NCI-H748 (cell line): Measurements from ENCODE around the gene SH3BP2.

Source experiments
- DNase-seq: peaks from one replicate; lab custom pipeline; 2025; ENCODE audit not compliant: unreplicated experiment; lab: John Stamatoyannopoulos, UW

The SH3BP2 gene

DNA sequence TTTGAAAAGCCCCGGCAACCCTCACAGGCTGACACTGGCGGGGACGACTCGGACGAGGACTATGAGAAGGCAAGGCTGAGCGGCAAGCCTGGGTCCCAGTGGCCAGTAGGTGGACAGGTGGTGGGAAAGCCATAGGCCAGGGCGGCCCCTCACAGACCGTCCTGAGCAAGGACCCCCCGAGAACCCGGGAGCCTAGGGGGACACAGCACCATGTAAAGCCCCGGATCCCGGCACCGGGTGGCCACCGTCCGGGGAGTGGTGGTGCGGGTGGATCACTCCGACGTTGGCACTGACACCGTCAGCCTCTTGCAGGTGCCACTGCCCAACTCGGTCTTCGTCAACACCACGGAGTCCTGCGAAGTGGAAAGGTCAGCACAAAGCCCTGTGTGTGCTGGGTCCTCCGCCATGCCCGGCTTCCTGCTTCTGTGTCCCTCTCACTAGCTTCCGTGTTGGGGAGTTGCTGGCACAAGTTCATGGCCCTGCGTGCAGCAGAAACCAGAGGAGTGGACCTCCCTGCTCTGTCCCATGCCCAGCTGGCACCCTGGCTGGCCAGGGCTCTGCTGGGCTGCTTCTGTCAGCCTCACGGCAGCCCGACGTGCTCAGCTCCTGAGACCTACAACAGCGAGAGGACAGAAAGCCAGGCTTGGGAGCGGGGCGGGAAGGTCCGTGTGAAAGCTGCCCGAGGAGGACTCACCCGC lies 38.9 kb downstream of the SH3BP2 start:
- DNase-seq: no peak

- no peak for DNase-seq
Observed at GRCh38 chr4:2832309-2832980, 39.6 kb downstream of the SH3BP2 start.

GRCh38 chr4:2832981-2833670 lies 40.2 kb downstream of the SH3BP2 start:
- no peak for DNase-seq

GRCh38 chr4:2833671-2834000 lies 40.8 kb downstream of the SH3BP2 start:
- DNase-seq: no peak

- no peak for DNase-seq
Observed at GRCh38 chr4:2834001-2834921, 41.4 kb downstream of the SH3BP2 start.

DNA sequence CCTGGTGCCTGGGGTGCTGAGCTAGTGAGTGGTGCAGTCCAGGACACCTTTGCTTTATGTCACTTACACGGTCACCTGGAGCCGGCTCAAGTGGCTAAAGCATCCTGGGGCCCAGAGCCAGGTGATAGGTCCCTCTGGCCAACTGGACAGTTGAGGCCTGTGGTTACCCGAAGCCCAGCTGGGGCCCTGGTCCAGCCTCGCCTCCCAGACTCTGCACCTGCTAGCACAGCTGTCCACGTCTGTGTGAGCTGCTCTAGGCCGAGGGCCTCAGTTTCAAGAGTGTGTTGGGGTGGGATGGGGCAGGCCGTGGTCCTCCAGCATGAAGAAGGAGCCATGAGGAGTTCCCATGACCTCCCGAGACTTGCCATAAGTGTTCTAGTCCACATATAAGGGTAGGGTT lies 43.1 kb downstream of the SH3BP2 start:
- no peak for DNase-seq

DNA sequence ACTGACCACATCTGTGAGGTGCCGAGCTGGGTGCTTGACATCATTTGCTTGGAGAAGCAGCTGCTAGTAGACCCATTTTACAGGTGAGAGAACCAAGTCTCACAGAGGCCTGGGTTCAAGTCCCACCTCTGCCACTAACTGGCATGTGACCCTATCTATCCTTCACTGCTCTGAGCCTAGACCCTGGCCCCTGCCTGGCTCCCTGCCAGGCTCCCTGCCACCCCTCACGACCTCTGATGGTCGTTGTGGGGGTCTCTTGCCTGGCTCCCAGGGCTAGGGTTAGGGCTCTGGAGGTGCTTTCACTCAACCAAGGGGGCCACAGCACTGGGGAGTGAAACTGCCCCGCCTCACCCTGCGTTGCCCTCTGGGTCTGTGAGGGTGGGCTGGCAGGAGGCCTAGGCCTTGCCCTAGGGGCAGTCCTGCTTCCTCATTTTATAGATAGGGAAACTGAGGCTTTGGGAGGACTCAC lies 43.5 kb downstream of the SH3BP2 start:
- DNase-seq: no peak

DNA sequence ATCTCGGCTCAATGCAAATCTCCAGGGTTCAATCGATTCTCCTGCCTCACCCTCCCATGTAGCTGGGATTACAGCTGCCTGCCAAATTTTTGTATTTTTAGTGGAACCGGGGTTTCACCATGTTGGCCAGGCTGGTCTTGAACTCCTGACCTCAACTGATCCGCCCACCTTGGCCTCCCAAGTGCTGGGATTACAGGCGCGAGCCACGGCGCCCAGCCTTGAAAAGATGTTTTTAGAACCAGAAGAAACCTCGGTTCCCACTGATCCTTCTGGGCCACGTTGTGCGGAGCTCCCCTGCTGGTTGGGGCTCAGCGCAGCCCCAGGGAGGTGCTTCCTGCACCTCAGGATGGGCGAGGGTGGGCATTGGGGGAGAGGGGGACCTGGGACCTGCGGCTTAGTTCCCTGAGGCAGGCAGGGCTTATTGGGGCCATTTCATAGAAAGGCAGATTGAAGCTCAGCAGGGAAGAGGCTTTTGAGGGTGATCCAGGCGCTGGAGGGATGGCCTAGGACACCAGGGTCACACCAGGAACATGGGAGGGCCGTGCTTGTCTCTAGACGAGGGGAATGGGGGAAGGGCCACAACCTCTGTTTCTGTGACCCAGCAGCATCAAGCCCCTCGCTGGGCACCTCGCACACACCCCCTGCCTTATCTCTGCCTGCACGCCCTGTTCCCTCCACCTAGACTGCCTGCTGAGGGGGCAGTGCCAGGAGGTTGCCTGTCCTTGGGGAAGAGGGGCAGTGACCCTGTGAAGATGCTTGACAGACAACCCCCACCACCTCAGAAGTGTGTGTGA lies 44.4 kb downstream of the SH3BP2 start:
- DNase-seq: no peak

- DNase-seq: no peak
Observed at GRCh38 chr4:2837904-2838496, 45.1 kb downstream of the SH3BP2 start.

DNA sequence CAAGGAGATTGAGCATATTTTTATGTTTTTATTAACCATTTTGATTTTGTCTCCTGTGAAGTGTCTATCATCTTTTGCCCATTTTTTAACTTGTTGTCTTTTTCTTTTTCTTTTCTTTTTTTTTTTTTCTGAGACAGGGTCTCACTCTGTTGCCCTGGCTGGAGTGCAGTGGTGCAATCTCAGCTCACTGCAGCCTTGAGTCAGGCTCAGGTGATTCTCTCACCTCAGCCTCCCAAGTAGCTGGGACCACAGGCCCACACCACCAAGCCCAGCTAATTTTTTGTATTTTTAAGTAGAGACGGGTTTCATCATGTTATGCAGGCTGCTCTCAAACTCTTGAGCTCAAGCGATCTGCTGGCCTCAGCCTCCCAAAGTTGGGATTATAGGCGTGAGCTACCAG lies 46.2 kb downstream of the SH3BP2 start:
- DNase-seq: no peak

DNA sequence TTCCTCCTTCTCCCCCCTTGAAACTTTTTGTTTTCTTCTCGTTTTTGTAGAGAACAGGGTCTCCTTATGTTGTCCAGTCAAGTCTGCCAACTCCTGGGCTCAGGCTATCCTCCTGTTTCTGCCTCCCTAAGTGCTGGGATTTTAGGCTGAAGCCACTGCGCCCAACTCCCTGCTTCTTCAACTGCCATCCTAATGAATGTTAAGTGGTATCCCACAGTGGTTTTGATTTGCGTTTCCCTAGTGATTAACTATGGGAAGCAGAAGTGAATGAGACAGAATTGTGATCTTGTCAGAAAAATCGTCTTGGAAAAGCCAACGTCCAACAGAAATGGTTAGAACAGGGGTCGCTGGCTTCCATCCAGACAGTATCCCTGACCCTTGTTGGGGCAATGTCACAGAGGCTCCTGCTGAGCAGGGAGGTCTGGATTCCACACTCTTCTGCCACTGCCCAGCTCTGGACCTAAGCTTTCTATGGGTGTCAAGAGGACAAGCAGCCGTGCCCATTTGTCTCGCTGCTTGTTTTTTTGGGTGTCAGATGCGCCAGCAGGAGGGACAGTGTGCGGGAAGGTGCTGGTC lies 49.9 kb downstream of the SH3BP2 start:
- DNase-seq: peak; percentile 3

GRCh38 chr4:2843263-2843940 lies 50.5 kb downstream of the SH3BP2 start, which contains the start of gene ADD1:
Gene ADD1 (plus strand): TSS chr4:2843844. CDS start chr4:2875916, 32,072 bp downstream.
- DNase-seq: peak; percentile 68

DNA sequence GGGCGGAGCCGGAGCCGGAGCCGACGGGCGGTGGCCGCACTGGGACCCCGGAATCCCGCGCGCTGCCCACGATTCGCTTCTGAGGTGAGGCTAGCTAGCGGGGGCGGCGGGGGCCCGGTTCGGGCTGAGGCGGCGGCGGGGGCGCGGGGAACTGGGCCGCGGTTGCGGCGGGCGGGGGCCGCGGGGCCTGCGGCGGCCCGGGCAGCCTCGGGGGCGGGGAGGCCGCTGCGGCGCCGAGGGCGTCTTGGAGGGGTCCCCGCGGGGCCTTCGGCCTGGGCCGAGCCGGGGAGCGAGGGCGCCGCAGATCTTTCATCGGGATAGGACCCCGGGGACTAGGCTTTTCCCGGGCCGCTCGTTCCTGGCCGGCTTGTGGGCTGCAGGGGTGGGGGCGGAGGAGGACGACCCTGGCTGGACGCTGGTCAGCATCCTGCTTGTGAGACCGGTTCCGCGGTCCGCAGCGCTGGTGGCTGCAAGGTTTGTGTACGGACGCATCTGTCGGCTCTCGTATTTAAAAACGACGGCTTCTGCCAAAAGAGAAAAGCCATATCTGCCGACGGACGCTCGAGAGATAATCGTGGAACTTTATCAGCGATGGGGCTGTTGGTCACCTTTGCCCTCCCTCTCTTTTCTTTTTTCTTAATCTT lies 51.2 kb downstream of the SH3BP2 start:
- DNase-seq: peak; percentile 19

GRCh38 chr4:2846172-2846571 lies 53.3 kb downstream of the SH3BP2 start:
- no peak for DNase-seq

DNA sequence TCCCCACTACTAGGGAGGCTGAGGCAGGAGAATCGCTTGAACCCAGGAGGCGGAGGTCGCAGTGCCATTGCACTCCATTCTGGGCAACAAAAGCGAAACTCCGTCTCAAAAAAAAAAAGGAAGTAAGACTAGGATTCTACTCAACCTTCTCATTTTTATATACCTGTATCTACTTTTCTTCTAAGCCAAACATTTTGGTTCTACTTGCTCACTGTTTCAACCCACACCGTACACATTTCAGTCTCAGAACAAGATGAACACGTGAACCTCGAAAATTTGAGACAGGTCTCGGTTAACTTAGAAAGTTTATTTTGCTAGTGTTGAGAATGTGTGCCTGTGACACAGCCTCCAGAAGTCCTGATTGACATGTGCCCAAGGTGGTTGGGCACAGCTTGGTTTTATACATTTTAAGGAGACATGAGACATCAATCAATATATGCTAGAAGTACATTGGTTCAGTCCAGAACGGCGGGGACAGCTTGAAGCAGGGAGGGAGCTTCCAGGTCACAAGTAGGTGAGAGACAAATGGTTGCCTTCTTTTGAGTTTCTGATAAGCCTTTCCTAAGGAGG lies 54.5 kb downstream of the SH3BP2 start:
- DNase-seq: no peak

- DNase-seq: no peak
Observed at GRCh38 chr4:2848449-2848848, 55.6 kb downstream of the SH3BP2 start.

GRCh38 chr4:2849267-2850152 lies 56.6 kb downstream of the SH3BP2 start:
- DNase-seq: no peak
